CD14-positive monocyte (primary cell): Measurements from ENCODE around the gene TBX10. TPM values are rescaled to one million over a fixed set of nuclear protein-coding genes. Genes with fewer than 3 reads are reported as not detected.

Experiments used
- DNase-seq, 3 donors: peaks; one replicate each; pipeline ENCODE4 v3.0.0-alpha.2; 2011 to 2022
- H2AFZ ChIP-seq: 2 replicates; pipeline ENCODE4 v1.6.0; 2012; ENCODE audit warnings: mild to moderate bottlenecking, low read depth, low read length, inconsistent platforms; ENCODE audit not compliant: insufficient read depth, poor library complexity, severe bottlenecking
- H3K27ac ChIP-seq, 2 donors: 1 replicate in 1 of 2; 2 replicates in 1 of 2; pipeline ENCODE4 v1.5.1; 2012 to 2013; ENCODE audit warnings: low read length in 2 of 2, control low read depth in 1 of 2, inconsistent platforms in 1 of 2, low read depth in 1 of 2, mild to moderate bottlenecking in 1 of 2
- H3K27me3 ChIP-seq, 2 donors: one replicate each; pipeline versions ENCODE4 v1.6.0 to v1.6.1; 2011 to 2013; ENCODE audit warnings: low read length in 2 of 2; ENCODE audit not compliant: control insufficient read depth in 2 of 2, insufficient read depth in 2 of 2
- H3K36me3 ChIP-seq, 2 donors: replicated peaks in 1 of 2; 1 replicate in 1 of 2; 2 replicates in 1 of 2; pipeline versions ENCODE4 v1.5.1 to v1.6.1; 2012 to 2013; ENCODE audit warnings: low read length in 2 of 2, control low read depth in 1 of 2, inconsistent platforms in 1 of 2, mild to moderate bottlenecking in 1 of 2; ENCODE audit not compliant: insufficient read depth in 2 of 2, control insufficient read depth in 1 of 2
- H3K4me1 ChIP-seq, 2 donors: 1 replicate in 1 of 2; 2 replicates in 1 of 2; pipeline versions ENCODE4 v1.5.1 to v1.6.1; 2012 to 2013; ENCODE audit warnings: low read length in 2 of 2, control low read depth in 1 of 2, inconsistent platforms in 1 of 2, mild to moderate bottlenecking in 1 of 2, moderate library complexity in 1 of 2; ENCODE audit not compliant: insufficient read depth in 2 of 2, control insufficient read depth in 1 of 2
- H3K4me2 ChIP-seq: replicated peaks from 2 replicates; pipeline ENCODE3; 2012; ENCODE audit warnings: low read length, moderate library complexity, mild to moderate bottlenecking; ENCODE audit not compliant: poor library complexity, severe bottlenecking; ENCODE audit errors: extremely low read depth
- H3K4me3 ChIP-seq, 3 experiments: fragments of 200-600 bp in 1 of 3; sonication (generic) in 1 of 3; replicated peaks in 1 of 3; 1 replicate in 2 of 3; 2 replicates in 1 of 3; pipeline ENCODE4 v1.5.1; 2011 to 2013; ENCODE audit warnings: low read length in 3 of 3, mild to moderate bottlenecking in 3 of 3, control low read depth in 2 of 3, low read depth in 2 of 3, inconsistent platforms in 1 of 3, moderate library complexity in 1 of 3
- H3K79me2 ChIP-seq: 2 replicates; pipeline ENCODE4 v1.6.0; 2012; ENCODE audit warnings: mild to moderate bottlenecking, control low read depth, inconsistent platforms, low read length, moderate library complexity; ENCODE audit not compliant: insufficient read depth
- H3K9ac ChIP-seq: 2 replicates; pipeline ENCODE4 v1.6.0; 2017; ENCODE audit warnings: low read length, mild to moderate bottlenecking; ENCODE audit not compliant: insufficient read depth, poor library complexity, severe bottlenecking
- H3K9me3 ChIP-seq, 2 donors: replicated peaks in 1 of 2; 1 replicate in 1 of 2; 2 replicates in 1 of 2; pipeline versions ENCODE4 v1.5.1 to v1.6.1; 2012 to 2013; ENCODE audit warnings: low read length in 2 of 2, control low read depth in 1 of 2; ENCODE audit not compliant: control insufficient read depth in 1 of 2, insufficient read depth in 1 of 2
- H4K20me1 ChIP-seq: 2 replicates; pipeline ENCODE4 v1.6.0; 2012; ENCODE audit warnings: mild to moderate bottlenecking, low read length, control low read depth, moderate library complexity; ENCODE audit not compliant: insufficient read depth
- H3K27ac Mint-ChIP-seq, 7 donors: one replicate each; pipeline ENCODE4 v1.8.0; 2020; ENCODE audit warnings: mild to moderate bottlenecking in 7 of 7, mixed read lengths in 7 of 7, moderate library complexity in 6 of 7, inconsistent platforms in 2 of 7
- H3K27me3 Mint-ChIP-seq, 3 donors: one replicate each; pipeline ENCODE4 v1.8.0; 2021 to 2022; ENCODE audit warnings: low read depth in 3 of 3, mild to moderate bottlenecking in 3 of 3, mixed read lengths in 3 of 3, moderate library complexity in 3 of 3, inconsistent platforms in 1 of 3
- H3K36me3 Mint-ChIP-seq, 2 donors: one replicate each; pipeline ENCODE4 v1.8.0; 2020; ENCODE audit warnings: mixed read lengths in 2 of 2, inconsistent platforms in 1 of 2, mild to moderate bottlenecking in 1 of 2
- H3K4me1 Mint-ChIP-seq: one replicate; pipeline ENCODE4 v1.8.0; 2020; ENCODE audit warnings: mild to moderate bottlenecking, mixed read lengths
- H3K4me3 Mint-ChIP-seq, 2 donors: one replicate each; pipeline ENCODE4 v1.8.0; 2020; ENCODE audit warnings: mild to moderate bottlenecking in 2 of 2, mixed read lengths in 2 of 2, moderate library complexity in 1 of 2
- H3K9me3 Mint-ChIP-seq, 7 donors: one replicate each; pipeline ENCODE4 v1.8.0; 2020 to 2022; ENCODE audit warnings: mixed read lengths in 7 of 7, mild to moderate bottlenecking in 6 of 7, moderate library complexity in 6 of 7, inconsistent platforms in 2 of 7
- CTCF ChIP-seq: fragments of 200-600 bp; IDR thresholded peaks from one replicate; pipeline ENCODE4 v1.8.0; 2022; ENCODE audit warnings: antibody characterized with exemption, mild to moderate bottlenecking
- WGBS: methylation state at CpG from one replicate; pipeline ENCODE4 v1.1.5; 2013; ENCODE audit warnings: missing lambda C conversion rate; ENCODE audit not compliant: insufficient coverage; 5-methylcytosine and 5-hydroxymethylcytosine counted together
- intact Hi-C, 2 donors: fragments of 100-400 bp; cut with micrococcal nuclease; formaldehyde crosslinking; loops; one replicate each; pipeline versions ENCODE4 v1.15.0 to v1.15.1; 2023
- polyA plus RNA-seq, 3 donors: library from polyadenylated mRNA; depleted of rRNA in 1 of 3; unstranded in 2 of 3; stranded (reverse) in 1 of 3; fragments of 300-500 nt in 2 of 3; fragments of >200 nt in 1 of 3; fragmentation: Illumina TruSeq in 2 of 3; gene quantifications; 1 replicate in 2 of 3; 2 replicates in 1 of 3; pipeline ENCODE4 v1.2.3, GENCODE V29; 2012 to 2021

Gene TBX10
- polyA plus RNA-seq, 3 donors = not detected

- no peaks in the 10 kb centered on the region for H4K20me1 ChIP-seq
- 96% methylated on average over 8 of the region's 8 CpGs for WGBS
- H3K9me3 ChIP-seq = no peaks in the 10 kb centered on the region
- intact Hi-C loops = no loop called here
- DNase-seq = no peak
- H3K4me3 Mint-ChIP-seq = no peak within 1 kb of the TSS
- H3K4me1 ChIP-seq = no peaks in the 10 kb centered on the region
- peaks cover 0 to 2% (median 1%) of the 10 kb centered on the region in 3 donors for H3K27me3 Mint-ChIP-seq
- H3K4me2 ChIP-seq = no peak within 1 kb of the TSS
- H3K27ac ChIP-seq = no peak within 1 kb of the TSS
- no peaks in the 10 kb centered on the region for H3K27me3 ChIP-seq
- no peak within 1 kb of the TSS for H3K4me3 ChIP-seq
- H3K9ac ChIP-seq = no peak within 1 kb of the TSS
- H3K4me1 Mint-ChIP-seq = no peaks in the 10 kb centered on the region
- H3K36me3 ChIP-seq = no peaks in the 10 kb centered on the region
- H2AFZ ChIP-seq = no peak within 1 kb of the TSS
- H3K9me3 Mint-ChIP-seq = peaks cover 0 to 10% (median 5%) of the 10 kb centered on the region in 7 donors
- TF ChIP-seq CTCF = no peak
- H3K79me2 ChIP-seq = no peaks in the 10 kb centered on the region
- no peaks in the 10 kb centered on the region for H3K36me3 Mint-ChIP-seq
- H3K27ac Mint-ChIP-seq = no peak within 1 kb of the TSS
Observed at GRCh38 chr11:67674442-67674871, 34.9 kb upstream of the TBX10 start, which contains the start of gene ALDH3B2. Gene ALDH3B2, minus strand, starts transcription at chr11:67674623. Its CDS starts 7,688 bp downstream, at chr11:67666935.

DNA sequence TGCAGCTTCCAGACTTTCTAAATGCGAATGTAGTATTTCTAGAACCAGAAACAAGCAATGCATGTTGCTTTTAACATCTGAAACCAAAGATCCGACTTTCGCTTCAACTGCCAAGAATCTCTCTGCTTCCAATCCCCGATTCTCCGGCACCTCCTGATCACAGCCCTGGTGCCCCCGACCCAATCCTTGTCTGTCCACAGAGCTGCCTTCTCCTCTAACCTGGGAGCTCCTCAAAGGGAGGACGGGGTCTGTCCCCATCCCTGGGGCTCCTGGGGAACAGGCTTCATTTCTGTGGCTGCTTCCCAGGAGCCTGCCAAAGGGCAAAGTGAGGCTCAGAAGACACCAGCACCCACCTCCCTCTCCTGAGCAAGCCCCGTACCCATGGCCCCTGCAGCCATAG lies 34.3 kb upstream of the TBX10 start:
- Histone ChIP-seq H4K20me1 (no peaks in the 10 kb centered on the region), H3K27ac (no peak overlapping the region), H3K4me1 (no peaks in the 10 kb centered on the region), H3K9ac (no peak overlapping the region), H2AFZ (no peak overlapping the region), H3K79me2 (no peaks in the 10 kb centered on the region), H3K36me3 (no peaks in the 10 kb centered on the region), H3K4me2 (no peak overlapping the region), H3K9me3 (no peaks in the 10 kb centered on the region), H3K27me3 (no peaks in the 10 kb centered on the region), H3K4me3 (no peak overlapping the region)
- intact Hi-C loops = no loop called here
- Mint-ChIP-seq H3K27ac (no peak overlapping the region), H3K4me1 (no peaks in the 10 kb centered on the region), H3K36me3 (no peaks in the 10 kb centered on the region), H3K4me3 (no peak overlapping the region), H3K27me3 (peaks cover 0 to 2% (median 1%) of the 10 kb centered on the region in 3 donors), H3K9me3 (peaks cover 0 to 10% (median 5%) of the 10 kb centered on the region in 7 donors)
- TF ChIP-seq CTCF = no peak
- no peak for DNase-seq
- 81% methylated on average over 7 of the region's 8 CpGs for WGBS
